Thoracic aorta (tissue), 2 donors: Measurements from ENCODE around the gene IGLON5. TPM values are rescaled to one million over a fixed set of nuclear protein-coding genes. Genes with fewer than 3 reads are reported as not detected.

Source experiments
- ATAC-seq: fragments of 150-250 bp; one replicate; pipeline ENCODE4 v1.8.0; 2017; ENCODE audit warnings: low read depth; ENCODE audit not compliant: insufficient number of reproducible peaks, low FRiP score
- DNase-seq: peaks from one replicate; pipeline ENCODE4 v3.0.0-alpha.2; 2020; ENCODE audit warnings: low spot score
- H3K27ac ChIP-seq, 2 donors: fragments of 200-600 bp; sonication (generic); 1 replicate in 1 of 2; 2 replicates in 1 of 2; pipeline ENCODE4 v1.5.1; 2016; ENCODE audit warnings: mild to moderate bottlenecking in 2 of 2, moderate library complexity in 2 of 2
- H3K27me3 ChIP-seq: fragments of 200-600 bp; sonication (generic); replicated peaks from 2 replicates; pipeline ENCODE4 v1.6.0; 2016; ENCODE audit warnings: mild to moderate bottlenecking; ENCODE audit not compliant: insufficient read depth
- H3K36me3 ChIP-seq: fragments of 200-600 bp; sonication (generic); one replicate; pipeline ENCODE4 v1.5.1; 2016
- H3K4me1 ChIP-seq, 2 donors: fragments of 200-600 bp; sonication (generic); 1 replicate in 1 of 2; 2 replicates in 1 of 2; pipeline versions ENCODE4 v1.5.1 to v1.6.0; 2016; ENCODE audit warnings: low read depth in 2 of 2, mild to moderate bottlenecking in 1 of 2; ENCODE audit not compliant: control insufficient read depth in 1 of 2
- H3K4me3 ChIP-seq: fragments of 200-600 bp; sonication (generic); 2 replicates; pipeline ENCODE4 v1.5.1; 2016; ENCODE audit warnings: mild to moderate bottlenecking
- H3K9me3 ChIP-seq: fragments of 200-600 bp; sonication (generic); 2 replicates; pipeline ENCODE4 v1.5.1; 2016
- total RNA-seq, 2 donors: library from RNA; depleted of rRNA; stranded (reverse); fragments of >200 nt; gene quantifications; one replicate each; pipeline versions ENCODE4 v1.1.0 to v1.2.3, GENCODE V29; 2016
- TF ChIP-seq, protein P1 (sequence below): fragments of 200-600 bp; sonication (generic); IDR thresholded peaks from one replicate; pipeline ENCODE4 v1.5.1; 2019; ENCODE audit warnings: antibody characterized with exemption

Gene IGLON5
- total RNA-seq, 2 donors from 2014 or later, result 1.6 TPM; not detected in 1

DNA sequence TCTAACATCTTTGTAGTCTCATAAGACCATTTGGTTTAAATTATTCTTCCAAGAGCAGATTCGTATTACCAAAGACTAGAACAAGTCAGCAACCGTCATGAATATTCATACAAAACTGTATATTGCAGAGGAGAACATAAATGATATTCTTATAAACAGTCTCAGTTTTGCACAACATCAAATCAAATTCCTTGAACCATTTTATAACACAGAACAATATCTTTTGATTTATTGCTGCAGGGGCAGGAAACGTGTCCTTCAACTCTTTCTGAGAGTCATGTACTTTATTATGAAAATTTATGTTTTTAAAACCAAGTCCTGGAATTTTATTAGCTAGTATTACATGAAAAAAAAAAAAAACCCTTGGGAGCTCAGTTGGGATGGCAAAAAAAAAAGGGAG, 34.3 kb upstream of the IGLON5 start:
- H3K9me3 ChIP-seq, result no peaks in the 10 kb centered on the region
- ATAC-seq, result no peak
- H3K4me1 ChIP-seq, result no peaks in the 10 kb centered on the region
- H3K27me3 ChIP-seq, result no peaks in the 10 kb centered on the region
- TF ChIP-seq, protein P1, sequence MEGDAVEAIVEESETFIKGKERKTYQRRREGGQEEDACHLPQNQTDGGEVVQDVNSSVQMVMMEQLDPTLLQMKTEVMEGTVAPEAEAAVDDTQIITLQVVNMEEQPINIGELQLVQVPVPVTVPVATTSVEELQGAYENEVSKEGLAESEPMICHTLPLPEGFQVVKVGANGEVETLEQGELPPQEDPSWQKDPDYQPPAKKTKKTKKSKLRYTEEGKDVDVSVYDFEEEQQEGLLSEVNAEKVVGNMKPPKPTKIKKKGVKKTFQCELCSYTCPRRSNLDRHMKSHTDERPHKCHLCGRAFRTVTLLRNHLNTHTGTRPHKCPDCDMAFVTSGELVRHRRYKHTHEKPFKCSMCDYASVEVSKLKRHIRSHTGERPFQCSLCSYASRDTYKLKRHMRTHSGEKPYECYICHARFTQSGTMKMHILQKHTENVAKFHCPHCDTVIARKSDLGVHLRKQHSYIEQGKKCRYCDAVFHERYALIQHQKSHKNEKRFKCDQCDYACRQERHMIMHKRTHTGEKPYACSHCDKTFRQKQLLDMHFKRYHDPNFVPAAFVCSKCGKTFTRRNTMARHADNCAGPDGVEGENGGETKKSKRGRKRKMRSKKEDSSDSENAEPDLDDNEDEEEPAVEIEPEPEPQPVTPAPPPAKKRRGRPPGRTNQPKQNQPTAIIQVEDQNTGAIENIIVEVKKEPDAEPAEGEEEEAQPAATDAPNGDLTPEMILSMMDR, result no peak
- H3K36me3 ChIP-seq, result no peaks in the 10 kb centered on the region
- no peak overlapping the region for H3K4me3 ChIP-seq
- H3K27ac ChIP-seq, result no peak overlapping the region
- DNase-seq, result no peak

DNA sequence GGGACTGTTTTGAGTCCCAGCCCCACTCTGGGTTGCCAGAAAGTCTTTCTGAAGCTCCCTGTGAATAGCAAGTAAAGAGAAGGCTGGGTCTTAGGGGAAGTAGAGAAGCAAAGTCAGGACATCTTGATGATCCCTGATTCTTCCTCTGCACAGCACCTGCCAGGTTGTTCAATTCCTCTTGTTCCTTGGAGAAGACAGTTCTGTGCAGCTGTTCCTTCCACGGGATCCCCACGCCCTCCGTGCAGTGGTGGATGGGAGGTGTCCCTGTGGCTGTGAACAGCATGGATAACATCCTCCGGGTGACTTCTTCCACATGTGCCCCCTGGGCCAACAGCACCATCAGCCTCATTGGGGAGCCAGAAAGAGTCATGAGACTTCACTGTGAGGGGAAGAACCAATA, 29.1 kb upstream of the IGLON5 start:
- H3K27me3 ChIP-seq, result no peaks in the 10 kb centered on the region
- no peaks in the 10 kb centered on the region for H3K4me1 ChIP-seq
- no peak for ATAC-seq
- DNase-seq, result no peak
- TF ChIP-seq, protein P1, result no peak
- H3K27ac ChIP-seq, result no peak overlapping the region
- no peak overlapping the region for H3K4me3 ChIP-seq
- H3K36me3 ChIP-seq, result no peaks in the 10 kb centered on the region
- H3K9me3 ChIP-seq, result no peaks in the 10 kb centered on the region

DNA sequence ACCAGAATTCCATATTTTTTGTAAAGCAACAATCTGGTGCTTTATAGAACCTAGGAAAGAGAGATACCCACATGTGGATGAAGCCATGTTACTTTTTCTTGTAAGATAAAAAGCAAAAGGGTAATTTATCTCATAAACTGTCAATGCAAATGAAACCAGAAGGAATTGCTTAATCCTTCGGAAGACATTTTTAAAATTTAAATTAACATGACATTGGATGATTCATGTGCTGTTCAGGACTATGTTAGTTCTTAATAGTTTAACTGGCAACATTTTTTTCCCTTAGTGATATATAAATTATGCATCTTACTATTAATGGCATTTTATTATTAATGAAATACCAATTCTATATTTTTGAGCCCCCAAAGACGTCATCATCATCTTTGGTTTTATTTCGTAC, 25.8 kb upstream of the IGLON5 start:
- no peaks in the 10 kb centered on the region for H3K27me3 ChIP-seq

DNA sequence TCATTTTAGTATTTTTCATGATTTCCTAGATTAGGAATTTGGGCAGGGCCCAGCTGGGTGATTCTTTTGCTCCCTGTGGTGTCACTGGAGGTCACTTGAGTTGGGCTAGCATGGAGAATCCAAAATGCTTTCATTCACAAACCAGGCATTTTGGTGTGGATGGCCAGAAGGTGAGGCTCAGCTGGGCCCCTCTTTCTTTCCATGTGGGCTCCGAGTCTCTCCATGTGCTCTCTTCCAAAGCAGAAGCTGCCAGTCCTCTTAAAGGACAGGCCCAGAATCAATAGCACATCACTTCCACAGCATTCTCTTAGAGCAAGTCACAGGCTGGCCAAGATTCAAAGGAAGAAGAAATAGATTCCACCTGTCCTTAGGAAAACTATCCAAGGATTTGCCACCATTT, 21.8 kb upstream of the IGLON5 start:
- ATAC-seq (no peak), DNase-seq (no peak)
- no peaks in the 10 kb centered on the region for H3K27me3 ChIP-seq

More for the DNA sequence above, 25.8 kb upstream of the IGLON5 start:
- no peak for ATAC-seq
- Histone ChIP-seq H3K4me1 (no peaks in the 10 kb centered on the region), H3K9me3 (no peaks in the 10 kb centered on the region), H3K27ac (no peak overlapping the region), H3K4me3 (no peak overlapping the region), H3K36me3 (no peaks in the 10 kb centered on the region)
- TF ChIP-seq, protein P1, result no peak
- DNase-seq, result no peak

DNA sequence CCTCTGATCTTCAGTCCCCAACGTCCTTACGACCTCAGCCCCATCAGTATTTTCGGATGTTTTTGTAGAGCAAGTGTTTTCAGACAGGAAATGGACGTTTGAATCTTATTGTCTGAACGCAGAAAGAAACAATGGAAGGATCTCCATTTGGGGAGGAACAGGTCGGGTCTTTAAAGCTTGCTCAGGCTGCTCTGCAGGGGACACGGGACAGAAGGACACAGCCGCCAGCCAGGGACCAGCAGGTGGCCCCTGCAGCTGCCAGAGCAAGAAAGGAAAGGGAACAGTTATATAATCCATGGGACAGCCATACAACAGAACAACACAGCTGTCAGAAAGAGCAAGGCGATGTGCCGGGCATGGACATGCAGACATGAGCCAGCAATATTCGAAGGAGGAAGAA, 18.5 kb upstream of the IGLON5 start:
- ATAC-seq (no peak), DNase-seq (no peak)
- H3K4me1 ChIP-seq, result no peaks in the 10 kb centered on the region
- TF ChIP-seq, protein P1, result no peak
- no peak overlapping the region for H3K27ac ChIP-seq
- H3K9me3 ChIP-seq, result no peaks in the 10 kb centered on the region
- no peaks in the 10 kb centered on the region for H3K27me3 ChIP-seq
- H3K36me3 ChIP-seq, result no peaks in the 10 kb centered on the region
- H3K4me3 ChIP-seq, result no peak overlapping the region

More for the DNA sequence above, 21.8 kb upstream of the IGLON5 start:
- no peak overlapping the region for H3K4me3 ChIP-seq
- H3K27ac ChIP-seq, result no peak overlapping the region
- no peaks in the 10 kb centered on the region for H3K36me3 ChIP-seq
- no peaks in the 10 kb centered on the region for H3K9me3 ChIP-seq
- no peaks in the 10 kb centered on the region for H3K4me1 ChIP-seq
- TF ChIP-seq, protein P1, result no peak
